A549 (cell line): Measurements from ENCODE around the gene BCORL1. TPM values are rescaled to one million over a fixed set of nuclear protein-coding genes. Genes with fewer than 3 reads are reported as not detected.
A peak's percentile ranks its signal among the peaks of the same experiment; 100 is the strongest.

Source experiments
- ATAC-seq, 2 experiments: fragments of 200-7000 bp in 1 of 2; fragments of >200 bp in 1 of 2; cut with Nextera tagmentation in 1 of 2; cut with Tn5 transposase in 1 of 2; 3 replicates each; pipeline versions ENCODE4 v1.8.0 to v1.9.1; 2018 to 2020; ENCODE audit warnings: mild to moderate bottlenecking in 1 of 2, moderate library complexity in 1 of 2
- CTCF ChIA-PET: fragments of 300-600 bp; sonication (Branson Sonifier 250); formaldehyde crosslinking; extraction: SDS; loops from one replicate; lab custom pipeline; 2021; ENCODE audit warnings: antibody characterized with exemption, inconsistent platforms; lab: Yijun Ruan, JAX
- POLR2A ChIA-PET: fragments of 350-600 bp; formaldehyde crosslinking; extraction: SDS; loops from one replicate; lab custom pipeline; 2021; ENCODE audit warnings: antibody characterized with exemption, inconsistent platforms; lab: Yijun Ruan, JAX
- DNase-seq, 2 experiments: peaks; one replicate each; pipeline versions ENCODE4 v3.0.0 to v3.0.0-alpha.2; 2011 to 2016; ENCODE audit warnings: low read depth in 1 of 2, low spot score in 1 of 2
- FAIRE-seq: peaks from 2 replicates; lab custom pipeline; 2011; peaks lifted over from hg19 to GRCh38; lab: Jason Lieb, UNC
- H3K27ac ChIP-seq, 2 experiments: fragments of >200 bp; sonication (Bioruptor Twin); formaldehyde crosslinking; 3 replicates each; pipeline ENCODE4 v1.5.1; 2016 to 2017
- H3K4me1 ChIP-seq: fragments of >200 bp; sonication (Bioruptor Twin); formaldehyde crosslinking; 3 replicates; pipeline ENCODE4 v1.6.1; 2016
- H3K4me2 ChIP-seq: fragments of >200 bp; sonication (Bioruptor Twin); formaldehyde crosslinking; 3 replicates; pipeline ENCODE4 v1.6.1; 2016
- H3K4me3 ChIP-seq: fragments of >200 bp; sonication (Bioruptor Twin); formaldehyde crosslinking; 3 replicates; pipeline ENCODE4 v1.5.1; 2016
- H3K9me3 ChIP-seq: fragments of >200 bp; sonication (Bioruptor Twin); formaldehyde crosslinking; 3 replicates; pipeline ENCODE4 v1.6.1; 2016
- CBX2 ChIP-seq: fragments of 200-600 bp; sonication (generic); IDR thresholded peaks from 2 replicates; pipeline ENCODE4 v1.6.1; 2016; ENCODE audit warnings: low read depth, mild to moderate bottlenecking, borderline replicate concordance
- CBX8 ChIP-seq: fragments of 200-600 bp; sonication (generic); IDR thresholded peaks from 2 replicates; pipeline ENCODE4 v1.6.1; 2016
- EHF ChIP-seq: fragments of 250-450 bp; sonication (Bioruptor Pico); IDR thresholded peaks from 2 replicates; pipeline ENCODE4 v1.5.0; 2020; ENCODE audit warnings: mild to moderate bottlenecking
- ELK1 ChIP-seq: fragments of 150-350 bp; IDR thresholded peaks from 2 replicates; pipeline ENCODE4 v1.6.1; 2014; ENCODE audit warnings: low read depth, mild to moderate bottlenecking, low read length
- FOSB ChIP-seq: fragments of 250-450 bp; sonication (Bioruptor Pico); IDR thresholded peaks from 2 replicates; pipeline ENCODE4 v1.5.0; 2020; ENCODE audit warnings: mild to moderate bottlenecking, moderate library complexity
- GATA3 ChIP-seq: IDR thresholded peaks from 2 replicates; pipeline ENCODE4 v1.6.1; 2012; ENCODE audit warnings: borderline replicate concordance
- HDAC2 ChIP-seq: fragments of 200-600 bp; sonication (generic); IDR thresholded peaks from 2 replicates; pipeline ENCODE4 v1.6.1; 2016
- HEYL ChIP-seq: fragments of 250-450 bp; sonication (Bioruptor Pico); IDR thresholded peaks from 2 replicates; pipeline ENCODE4 v1.8.0; 2021; ENCODE audit warnings: mild to moderate bottlenecking, moderate library complexity
- HOXB13 ChIP-seq: fragments of 250-450 bp; sonication (Bioruptor Pico); IDR thresholded peaks from 2 replicates; pipeline ENCODE4 v1.5.0; 2020; ENCODE audit warnings: low read depth, mild to moderate bottlenecking, moderate library complexity
- KDM5A ChIP-seq: fragments of 200-600 bp; sonication (generic); IDR thresholded peaks from 2 replicates; pipeline ENCODE4 v1.6.1; 2016; ENCODE audit warnings: antibody characterized with exemption, mild to moderate bottlenecking
- MAX ChIP-seq: IDR thresholded peaks from 2 replicates; pipeline ENCODE4 v1.6.1; 2012
- MAZ ChIP-seq: fragments of 150-350 bp; IDR thresholded peaks from 2 replicates; pipeline ENCODE4 v1.6.1; 2014; ENCODE audit warnings: antibody characterized with exemption, low read depth, low read length, borderline replicate concordance
- NFE2L2 ChIP-seq: fragments of 150-350 bp; conservative IDR thresholded peaks from 2 replicates; pipeline ENCODE4 v1.6.1; 2014; ENCODE audit warnings: low read length
- NPAS2 ChIP-seq: fragments of 250-450 bp; sonication (Bioruptor Pico); IDR thresholded peaks from 2 replicates; pipeline ENCODE4 v1.8.0; 2022; ENCODE audit warnings: mild to moderate bottlenecking, moderate library complexity, borderline replicate concordance
- PHF8 ChIP-seq: fragments of 200-600 bp; sonication (generic); IDR thresholded peaks from 2 replicates; pipeline ENCODE4 v1.6.1; 2016; ENCODE audit warnings: low read depth, mild to moderate bottlenecking, antibody characterized with exemption, moderate library complexity, borderline replicate concordance
- POLR2A ChIP-seq: IDR thresholded peaks from 2 replicates; pipeline ENCODE4 v1.6.1; 2012; ENCODE audit warnings: mild to moderate bottlenecking, low read length
- POLR2AphosphoS2 ChIP-seq: conservative IDR thresholded peaks from 2 replicates; pipeline ENCODE4 v1.6.1; 2012; ENCODE audit warnings: low read length, improper control_type of control experiment, inconsistent platforms
- RARB ChIP-seq: fragments of 250-450 bp; sonication (Bioruptor Pico); IDR thresholded peaks from 2 replicates; pipeline ENCODE4 v1.8.0; 2021; ENCODE audit warnings: mild to moderate bottlenecking, moderate library complexity
- RFX5 ChIP-seq: fragments of 450-650 bp; IDR thresholded peaks from 2 replicates; pipeline ENCODE4 v1.7.1; 2014; ENCODE audit warnings: antibody characterized with exemption, mild to moderate bottlenecking, moderate library complexity
- RNF2 ChIP-seq: fragments of 200-600 bp; sonication (generic); IDR thresholded peaks from 2 replicates; pipeline ENCODE4 v1.6.1; 2016; ENCODE audit warnings: low read depth, mild to moderate bottlenecking, antibody characterized with exemption, moderate library complexity, borderline replicate concordance
- TFCP2L1 ChIP-seq: fragments of 250-450 bp; sonication (Bioruptor Pico); IDR thresholded peaks from 2 replicates; pipeline ENCODE4 v1.5.0; 2021; ENCODE audit warnings: mild to moderate bottlenecking
- ZFP36 ChIP-seq: fragments of 450-650 bp; IDR thresholded peaks from 2 replicates; pipeline ENCODE4 v1.6.1; 2014; ENCODE audit warnings: borderline replicate concordance; ENCODE audit not compliant: partially characterized antibody
- ZNF302 ChIP-seq: fragments of 250-450 bp; sonication (Bioruptor Pico); IDR thresholded peaks from 2 replicates; pipeline ENCODE4 v1.9.0; 2021; ENCODE audit warnings: inconsistent platforms, mild to moderate bottlenecking, moderate library complexity
- WGBS: methylation state at CpG from one replicate; pipeline ENCODE4 v1.1.6; 2017; ENCODE audit errors: missing lambda C conversion rate; 5-methylcytosine and 5-hydroxymethylcytosine counted together
- polyA plus RNA-seq, 4 experiments: library from polyadenylated mRNA; depleted of rRNA in 3 of 4; stranded (reverse); fragments of >200 nt; fragmentation: RNase III in 1 of 4; extraction: RNeasy Plus Mini Kit Qiagen cat#74134 plus additional on column Dnase treatment in 1 of 4; gene quantifications; 2 replicates in 3 of 4; 3 replicates in 1 of 4; pipeline ENCODE4 v1.2.3, GENCODE V29; 2011 to 2017
- TF ChIP-seq, protein P1 (sequence below): fragments of 450-650 bp; IDR thresholded peaks from 2 replicates; pipeline ENCODE4 v1.6.1; 2014; ENCODE audit warnings: antibody characterized with exemption

BCORL1 gene
- polyA plus RNA-seq, 2 of the 4 experiments (the other 2 are of a cell fraction) = 1.4 to 6.1 TPM

DNA sequence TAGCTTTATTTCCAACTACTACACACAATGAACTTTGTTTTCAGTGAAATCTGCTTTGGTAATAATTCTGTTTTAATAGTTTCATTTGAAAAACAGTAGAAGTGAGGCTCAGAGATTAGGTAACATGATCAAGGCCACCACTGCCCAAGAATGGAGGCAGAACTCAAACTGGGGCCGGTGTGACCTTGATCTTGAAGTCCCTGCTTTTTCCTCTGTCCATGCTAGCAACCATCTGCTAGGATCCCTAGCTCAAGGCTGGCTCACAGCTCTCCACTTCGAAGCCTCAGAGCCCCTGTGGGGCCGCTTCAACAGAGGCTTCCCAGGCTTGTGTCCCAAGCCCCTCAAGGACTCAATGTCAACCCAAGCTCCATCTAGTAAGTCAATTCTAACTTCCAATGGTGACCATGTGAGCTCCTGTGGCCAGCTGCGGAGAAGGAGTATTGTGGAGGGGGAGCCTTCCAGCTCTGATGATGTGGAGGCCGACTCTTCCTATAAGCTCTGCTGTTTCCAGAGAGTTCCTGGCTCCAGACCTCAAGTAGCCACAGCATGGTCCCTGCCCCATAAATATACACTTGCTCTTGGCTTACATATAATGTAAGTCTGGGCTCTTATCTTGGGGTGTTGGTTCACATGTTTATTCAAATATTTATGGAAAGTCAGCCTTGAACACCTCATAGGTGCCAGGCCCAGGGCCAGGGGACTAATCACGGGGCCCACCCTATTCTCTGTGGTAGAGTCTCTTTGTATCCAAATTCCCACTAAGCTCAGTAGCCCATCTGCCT is 113.0 kb downstream of the BCORL1 start:
- FAIRE-seq = no peak

GRCh38 chrX:130097507-130098209 is 115.2 kb downstream of the BCORL1 start:
- no peak for FAIRE-seq
- WGBS = 80% methylated on average over 10 of the region's 14 CpGs
- H3K4me1 ChIP-seq = peaks cover 14% of the 10 kb centered on the region
- peak overlapping the region; percentile 23; the same call in 1 of the 3 replicates for H3K4me2 ChIP-seq
- ChIA-PET CTCF (interaction anchor here (0.7 to 1.3 kb wide), 3 partner anchors 17 to 22 kb away, joined by 5 to 6 read pairs (median 5); no protein-coding TSS in a partner anchor), POLR2A (interaction anchor here (1.2 kb wide), 1 partner anchor 12 kb away, joined by 4 read pairs; the partner anchor contains the start of gene ELF4)
- DNase-seq = no peak
- peak overlapping the region; percentile 11 to 40; a peak in 2 of 6 replicates for H3K27ac ChIP-seq
- peak in 1 of 2 experiments; percentile 61; a peak in 3 of 6 replicates for ATAC-seq
- TF ChIP-seq GATA3 (peak; percentile 41; the same call in 1 of the 2 replicates), CBX2 (no peak), TFCP2L1 (no peak), ZNF302 (no peak), ELK1 (no peak), RNF2 (no peak), RARB (no peak)
- TF ChIP-seq, protein P1, sequence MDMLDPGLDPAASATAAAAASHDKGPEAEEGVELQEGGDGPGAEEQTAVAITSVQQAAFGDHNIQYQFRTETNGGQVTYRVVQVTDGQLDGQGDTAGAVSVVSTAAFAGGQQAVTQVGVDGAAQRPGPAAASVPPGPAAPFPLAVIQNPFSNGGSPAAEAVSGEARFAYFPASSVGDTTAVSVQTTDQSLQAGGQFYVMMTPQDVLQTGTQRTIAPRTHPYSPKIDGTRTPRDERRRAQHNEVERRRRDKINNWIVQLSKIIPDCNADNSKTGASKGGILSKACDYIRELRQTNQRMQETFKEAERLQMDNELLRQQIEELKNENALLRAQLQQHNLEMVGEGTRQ = no peak
- no peak overlapping the region for H3K4me3 ChIP-seq
- no peaks in the 10 kb centered on the region for H3K9me3 ChIP-seq

More for the DNA sequence above, 113.0 kb downstream of the BCORL1 start:
- no peak overlapping the region for H3K4me3 ChIP-seq
- WGBS = 98% methylated on average over 5 of the region's 6 CpGs
- ChIA-PET POLR2A (no interaction called here), CTCF (interaction anchor here (0.6 to 2.6 kb wide), 10 partner anchors 15 to 170 kb away, joined by 3 to 8 read pairs (median 3); no protein-coding TSS in a partner anchor)
- no peak for TF ChIP-seq MAZ
- no peak for TF ChIP-seq NPAS2 (CRISPR knock-in tag)
- TF ChIP-seq RFX5 = no peak
- no peak for TF ChIP-seq PHF8
- TF ChIP-seq POLR2AphosphoS2 = no peak
- no peak for TF ChIP-seq HDAC2
- no peak for TF ChIP-seq POLR2A
- no peak for TF ChIP-seq NFE2L2
- TF ChIP-seq EHF (CRISPR knock-in tag) = no peak
- TF ChIP-seq CBX2 = no peak
- no peak for TF ChIP-seq MAX
- TF ChIP-seq FOSB = no peak
- TF ChIP-seq HOXB13 (CRISPR knock-in tag) = no peak
- TF ChIP-seq CBX8 = no peak
- TF ChIP-seq KDM5A = no peak
- no peak for TF ChIP-seq HEYL
- TF ChIP-seq ELK1 = no peak
- no peak for TF ChIP-seq ZNF302
- TF ChIP-seq ZFP36 = no peak
- DNase-seq (no peak), ATAC-seq (no peak)
- H3K27ac ChIP-seq = no peak overlapping the region
- no peaks in the 10 kb centered on the region for H3K9me3 ChIP-seq
- H3K4me2 ChIP-seq = no peak overlapping the region
- peaks cover 21% of the 10 kb centered on the region for H3K4me1 ChIP-seq
